Glomerular endothelial cell (primary cell): ENCODE results near the gene ZNF862. TPM values are rescaled to one million over a fixed set of nuclear protein-coding genes. Genes with fewer than 3 reads are reported as not detected.

ENCODE experiments used
- DNase-seq: peaks from one replicate; pipeline ENCODE4 v3.0.0-alpha.2; 2011; ENCODE audit warnings: low read depth, low spot score; ENCODE audit errors: extremely low read depth
- total RNA-seq: library from RNA; depleted of rRNA; stranded (reverse); fragments of >200 nt; gene quantifications from 2 replicates; pipeline ENCODE4 v1.2.3, GENCODE V29; 2015

The ZNF862 gene
- total RNA-seq, 1 donor from 2014 or later, result 18.1 TPM

- no peak for DNase-seq
Measured at GRCh38 chr7:149809215-149809614, 29.0 kb upstream of the ZNF862 start.

DNA sequence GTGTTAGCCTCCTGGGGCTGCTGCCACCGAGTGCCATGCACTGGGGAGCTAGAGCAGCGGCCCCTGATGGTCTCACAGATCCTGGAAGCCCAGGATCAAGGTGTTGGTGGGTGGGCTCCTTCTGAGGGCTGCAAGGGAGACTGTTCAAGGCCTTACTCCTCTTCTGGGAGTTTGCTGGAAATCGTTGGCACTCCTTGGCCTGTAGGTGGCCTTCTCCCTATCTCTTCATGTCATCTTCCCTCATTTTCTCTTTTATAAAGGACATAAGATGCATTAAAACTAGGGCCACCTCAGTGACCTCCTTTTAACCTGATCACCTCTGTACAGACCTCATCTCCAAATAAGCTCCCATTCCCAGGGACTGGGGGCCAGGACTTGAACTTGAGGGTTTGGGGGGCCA, 27.0 kb upstream of the ZNF862 start:
- no peak for DNase-seq

DNA sequence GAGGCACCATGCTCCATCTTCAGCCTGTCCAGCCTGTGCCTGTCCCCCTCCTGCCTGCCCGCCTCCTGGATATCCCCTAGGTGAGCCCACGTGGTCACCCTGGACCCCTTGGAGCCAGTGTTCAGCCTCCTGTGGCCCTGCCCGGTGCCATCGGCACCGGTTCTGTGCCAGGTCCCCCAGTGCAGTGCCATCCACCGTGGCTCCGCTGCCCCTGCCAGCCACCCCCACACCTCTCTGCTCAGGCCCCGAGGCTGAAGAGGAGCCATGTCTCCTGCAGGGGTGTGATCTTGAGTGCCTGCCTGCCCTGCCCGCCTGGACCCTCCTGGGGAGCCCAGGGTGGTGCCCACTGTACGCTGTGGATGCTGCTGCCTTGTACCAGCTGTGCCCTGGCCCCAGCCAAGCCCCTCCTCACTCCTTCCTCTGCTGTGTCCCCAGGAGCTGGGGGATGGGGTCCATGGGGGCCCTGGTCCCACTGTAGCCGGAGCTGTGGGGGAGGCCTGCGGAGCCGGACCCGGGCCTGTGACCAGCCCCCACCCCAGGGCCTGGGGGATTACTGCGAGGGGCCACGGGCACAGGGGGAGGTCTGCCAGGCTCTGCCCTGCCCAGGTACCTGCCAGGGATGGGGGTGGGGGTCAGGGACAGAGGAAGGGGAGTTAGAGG, 26.2 kb upstream of the ZNF862 start:
- DNase-seq, result no peak

DNA sequence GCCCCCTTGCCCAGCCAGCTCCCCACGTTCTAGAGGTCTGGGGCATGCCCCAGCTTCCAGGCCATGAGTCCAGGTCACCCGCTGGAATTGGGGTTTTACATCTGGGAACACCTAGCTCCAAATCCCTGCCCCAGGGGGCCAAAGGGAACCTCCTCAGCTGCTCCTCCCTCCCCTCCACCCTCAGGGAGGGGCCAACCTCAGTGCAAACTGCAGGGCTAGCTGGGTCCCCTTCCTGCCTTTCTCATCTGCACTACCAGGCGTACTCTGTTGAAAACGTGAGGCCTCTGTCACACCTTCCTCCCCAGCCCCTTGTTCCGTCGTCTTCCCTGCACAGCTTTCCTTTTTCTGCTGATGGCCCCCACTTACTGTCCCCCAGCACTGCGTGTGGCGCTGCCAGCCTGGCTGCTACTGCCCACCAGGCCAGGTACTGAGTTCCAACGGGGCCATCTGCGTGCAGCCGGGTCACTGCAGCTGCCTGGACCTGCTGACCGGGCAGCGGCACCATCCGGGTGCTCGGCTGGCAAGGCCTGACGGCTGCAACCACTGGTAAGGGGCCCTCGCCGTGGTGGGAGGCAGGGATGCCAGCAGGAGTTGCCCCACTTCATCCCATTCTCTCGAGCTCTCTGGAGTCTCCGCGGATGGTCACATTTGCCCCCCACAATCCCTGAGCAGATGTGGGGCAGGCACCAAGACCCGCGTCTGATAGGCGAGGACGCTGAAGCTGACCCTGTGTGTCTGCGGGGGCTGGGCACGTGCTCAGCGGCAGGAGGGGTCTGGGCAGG, 24.7 kb upstream of the ZNF862 start:
- no peak for DNase-seq

GRCh38 chr7:149814494-149814893, 23.7 kb upstream of the ZNF862 start:
- no peak for DNase-seq

DNA sequence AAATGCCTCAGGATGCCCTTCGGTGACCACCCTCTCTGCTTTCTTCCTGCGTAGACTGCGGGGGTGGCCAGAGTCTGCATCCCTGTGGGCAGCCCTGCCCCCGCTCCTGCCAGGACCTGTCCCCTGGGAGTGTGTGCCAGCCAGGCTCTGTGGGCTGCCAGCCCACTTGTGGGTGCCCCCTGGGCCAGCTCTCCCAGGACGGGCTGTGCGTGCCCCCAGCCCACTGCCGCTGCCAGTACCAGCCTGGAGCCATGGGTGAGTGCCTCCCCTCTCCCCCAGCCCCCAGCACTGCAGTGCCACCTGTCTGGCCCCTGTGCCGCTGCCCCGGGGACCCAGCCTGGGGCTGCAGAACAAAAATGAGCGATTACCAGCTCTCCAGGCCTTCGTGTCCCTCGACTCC, 23.1 kb upstream of the ZNF862 start:
- no peak for DNase-seq

- DNase-seq, result no peak
Measured at GRCh38 chr7:149815661-149816266, 22.4 kb upstream of the ZNF862 start.

DNA sequence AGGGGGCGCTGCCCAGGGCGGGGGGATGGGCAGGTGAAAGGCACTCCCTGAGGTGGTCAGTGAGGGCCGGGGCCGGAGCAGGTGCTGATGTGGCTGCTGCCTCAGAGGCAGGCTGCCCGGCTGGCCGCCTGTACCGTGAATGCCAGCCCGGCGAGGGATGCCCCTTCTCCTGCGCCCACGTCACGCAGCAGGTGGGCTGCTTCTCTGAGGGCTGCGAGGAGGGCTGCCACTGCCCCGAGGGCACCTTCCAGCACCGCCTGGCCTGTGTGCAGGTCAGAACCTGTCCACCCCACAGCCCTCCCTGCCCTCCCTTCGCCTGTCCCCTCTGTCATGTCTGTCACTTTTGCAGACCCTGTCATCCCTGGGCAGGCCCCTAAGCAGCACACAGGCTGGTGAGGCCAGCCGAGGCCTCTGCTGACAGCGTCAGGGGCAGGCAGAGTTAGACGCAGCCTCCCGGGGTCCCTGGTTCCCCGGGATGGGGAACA, 21.9 kb upstream of the ZNF862 start:
- DNase-seq, result no peak

DNA sequence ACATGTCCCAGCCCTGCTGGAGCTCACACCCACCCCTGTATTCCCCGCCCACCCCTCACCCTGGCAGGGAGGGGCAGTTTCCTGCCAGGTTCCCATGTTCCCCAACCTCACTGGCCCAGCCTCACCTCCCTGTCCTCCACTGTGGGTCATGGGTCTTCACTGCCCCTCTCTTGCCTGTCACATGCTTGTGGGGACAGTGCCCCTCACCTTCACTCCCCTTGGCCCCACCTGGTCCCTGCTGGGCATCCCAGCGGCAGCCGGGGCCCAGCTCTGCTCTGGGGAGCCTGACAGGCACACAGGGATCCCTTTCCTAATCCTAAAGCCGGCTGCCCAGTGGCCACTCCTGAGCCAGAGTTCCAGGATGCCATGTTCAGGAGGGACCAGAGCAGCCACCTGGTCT, 21.4 kb upstream of the ZNF862 start:
- DNase-seq, result no peak

- no peak for DNase-seq
Measured at GRCh38 chr7:149817301-149817771, 20.8 kb upstream of the ZNF862 start.

DNA sequence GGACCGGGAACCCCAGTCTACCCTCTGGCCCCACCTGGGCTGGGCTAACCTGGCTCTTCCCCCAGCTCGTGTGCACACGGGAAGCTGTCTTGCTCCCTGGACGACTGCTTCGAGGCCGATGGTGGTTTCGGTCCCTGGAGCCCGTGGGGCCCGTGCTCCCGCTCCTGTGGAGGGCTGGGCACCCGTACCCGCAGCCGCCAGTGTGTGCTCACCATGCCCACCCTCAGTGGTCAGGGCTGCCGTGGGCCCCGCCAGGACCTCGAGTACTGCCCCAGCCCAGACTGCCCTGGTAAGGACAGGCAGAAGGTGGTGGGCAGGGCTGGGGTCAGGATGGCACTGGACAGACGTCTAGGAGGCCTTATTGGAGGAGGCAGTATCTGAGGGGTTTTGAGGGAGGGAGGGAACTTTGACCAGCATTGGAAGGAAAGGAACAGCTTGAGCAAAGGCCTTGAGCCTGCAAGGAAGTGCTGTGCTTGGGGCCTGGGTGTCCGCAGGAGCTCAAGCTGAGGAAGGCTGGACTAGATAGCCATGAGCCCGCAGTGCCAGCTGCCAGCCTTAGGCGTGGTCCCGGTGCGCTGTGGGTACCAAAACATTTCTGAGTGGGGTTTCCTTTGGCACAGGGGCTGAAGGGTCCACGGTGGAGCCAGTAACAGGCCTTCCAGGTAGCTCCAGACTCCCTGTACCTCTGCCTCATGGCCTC, 20.2 kb upstream of the ZNF862 start:
- DNase-seq, result no peak

DNA sequence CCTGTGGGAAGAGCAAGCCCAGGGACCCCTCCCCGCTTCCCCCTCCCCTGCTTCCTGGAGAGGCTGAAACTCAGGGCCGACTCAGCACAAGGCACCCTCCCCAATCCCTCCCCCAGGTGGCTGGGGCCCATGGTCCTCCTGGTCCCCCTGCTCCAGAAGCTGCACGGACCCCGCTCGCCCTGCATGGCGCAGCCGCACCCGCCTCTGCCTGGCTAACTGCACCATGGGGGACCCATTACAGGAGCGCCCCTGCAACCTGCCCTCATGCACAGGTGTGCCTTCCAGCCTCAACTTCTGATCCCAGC, 19.7 kb upstream of the ZNF862 start:
- DNase-seq, result no peak

DNA sequence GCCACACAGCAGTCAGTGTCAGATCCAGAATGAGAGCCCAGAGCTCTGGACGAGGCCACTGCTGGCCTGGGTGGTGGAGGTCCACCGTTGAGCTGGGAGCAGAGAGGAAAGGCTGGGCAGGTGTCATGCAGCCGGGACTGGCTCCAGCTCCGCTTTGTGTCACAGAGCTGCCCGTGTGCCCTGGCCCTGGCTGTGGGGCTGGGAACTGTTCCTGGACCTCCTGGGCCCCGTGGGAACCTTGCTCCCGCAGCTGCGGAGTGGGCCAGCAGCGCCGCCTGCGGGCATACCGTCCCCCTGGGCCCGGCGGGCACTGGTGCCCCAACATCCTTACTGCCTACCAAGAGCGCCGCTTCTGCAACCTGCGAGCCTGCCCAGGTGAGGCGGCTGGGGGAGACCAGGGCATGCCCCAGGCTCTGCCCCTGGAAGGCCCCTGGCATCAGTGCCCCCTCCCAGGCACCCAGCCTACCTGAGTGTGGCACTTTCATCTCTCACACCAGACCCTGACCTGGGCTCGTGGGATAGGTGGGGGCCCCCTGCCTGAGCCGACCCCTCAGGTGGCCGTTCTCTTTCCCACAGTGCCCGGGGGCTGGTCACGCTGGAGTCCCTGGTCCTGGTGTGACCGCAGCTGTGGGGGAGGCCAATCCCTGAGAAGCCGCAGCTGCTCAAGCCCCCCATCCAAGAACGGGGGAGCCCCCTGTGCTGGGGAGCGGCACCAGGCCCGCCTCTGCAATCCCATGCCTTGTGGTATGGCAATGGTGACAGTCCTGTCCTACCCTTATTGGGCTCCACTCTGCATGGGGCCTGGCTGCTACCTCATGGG, 18.8 kb upstream of the ZNF862 start:
- DNase-seq, result no peak

GRCh38 chr7:149819961-149820340, 18.2 kb upstream of the ZNF862 start:
- no peak for DNase-seq

- no peak for DNase-seq
Measured at GRCh38 chr7:149820622-149821190, 17.5 kb upstream of the ZNF862 start.

- no peak for DNase-seq
Measured at GRCh38 chr7:149821191-149822148, 16.7 kb upstream of the ZNF862 start.

- no peak for DNase-seq
Measured at GRCh38 chr7:149822353-149822943, 15.7 kb upstream of the ZNF862 start.

- no peak for DNase-seq
Measured at GRCh38 chr7:149823191-149823630, 15.0 kb upstream of the ZNF862 start.
